ENCODE measurements around the gene LRRTM2. TPM values are rescaled to one million over a fixed set of nuclear protein-coding genes. Genes with fewer than 3 reads are reported as not detected.

LRRTM2 gene
- polyA plus RNA-seq, 4 donors: 0.19 to 1.4 TPM; not detected in 2

GRCh38 chr5:138831703-138832102 is 43.4 kb downstream of the LRRTM2 start:
- DNase-seq (no peak), FAIRE-seq (no peak)
- Histone ChIP-seq H3K36me3 (ENCODE audit: control insufficient read depth in 3 of 3, insufficient read depth in 2 of 3, low read depth in 1 of 3, low read length in 3 of 3) (peaks cover 0 to 17% (median 15%) of the 10 kb centered on the region in 3 donors), H3K4me1 (ENCODE audit: control insufficient read depth in 3 of 3, insufficient read depth in 2 of 3, low read depth in 1 of 3, low read length in 2 of 3) (no peaks in the 10 kb centered on the region), H3K27ac (ENCODE audit: low read depth in 1 of 3, low read length in 2 of 3) (no peak overlapping the region), H3K9me3 (ENCODE audit: control insufficient read depth in 2 of 2, insufficient read depth in 1 of 2, low read depth in 1 of 2, low read length in 1 of 2) (peaks cover 0 to 3% of the 10 kb centered on the region in 2 donors), H3K4me3 (ENCODE audit: low read depth in 1 of 3, low read length in 3 of 3) (no peak overlapping the region), H3K27me3 (ENCODE audit: control insufficient read depth in 3 of 3, insufficient read depth in 3 of 3, low read length in 3 of 3) (no peaks in the 10 kb centered on the region)

- FAIRE-seq: no peak
- Histone ChIP-seq H3K36me3 (ENCODE audit: control insufficient read depth in 3 of 3, insufficient read depth in 2 of 3, low read depth in 1 of 3, low read length in 3 of 3) (peaks cover 0 to 21% (median 16%) of the 10 kb centered on the region in 3 donors), H3K27ac (ENCODE audit: low read depth in 1 of 3, low read length in 2 of 3) (no peak overlapping the region), H3K4me3 (ENCODE audit: low read depth in 1 of 3, low read length in 3 of 3) (no peak overlapping the region), H3K27me3 (ENCODE audit: control insufficient read depth in 3 of 3, insufficient read depth in 3 of 3, low read length in 3 of 3) (no peaks in the 10 kb centered on the region), H3K9me3 (ENCODE audit: control insufficient read depth in 2 of 2, insufficient read depth in 1 of 2, low read depth in 1 of 2, low read length in 1 of 2) (no peaks in the 10 kb centered on the region), H3K4me1 (ENCODE audit: control insufficient read depth in 3 of 3, insufficient read depth in 2 of 3, low read depth in 1 of 3, low read length in 2 of 3) (no peaks in the 10 kb centered on the region)
- WGBS, 3 donors: 94 to 95% (median 95%) methylated on average over 3 of the region's 3 CpGs
- DNase-seq: no peak
Observed at GRCh38 chr5:138829341-138829740, 45.8 kb downstream of the LRRTM2 start.

- 74 to 84% (median 82%) methylated on average over 4 of the region's 4 CpGs for WGBS, 3 donors
- no peaks in the 10 kb centered on the region for H3K4me1 ChIP-seq (ENCODE audit: control insufficient read depth in 3 of 3, insufficient read depth in 2 of 3, low read depth in 1 of 3, low read length in 2 of 3)
- H3K36me3 ChIP-seq (ENCODE audit: control insufficient read depth in 3 of 3, insufficient read depth in 2 of 3, low read depth in 1 of 3, low read length in 3 of 3): peaks cover 0 to 21% (median 17%) of the 10 kb centered on the region in 3 donors
- H3K27me3 ChIP-seq (ENCODE audit: control insufficient read depth in 3 of 3, insufficient read depth in 3 of 3, low read length in 3 of 3): no peaks in the 10 kb centered on the region
- FAIRE-seq (no peak), DNase-seq (no peak)
- no peak overlapping the region for H3K4me3 ChIP-seq (ENCODE audit: low read depth in 1 of 3, low read length in 3 of 3)
- no peaks in the 10 kb centered on the region for H3K9me3 ChIP-seq (ENCODE audit: control insufficient read depth in 2 of 2, insufficient read depth in 1 of 2, low read depth in 1 of 2, low read length in 1 of 2)
- H3K27ac ChIP-seq (ENCODE audit: low read depth in 1 of 3, low read length in 2 of 3): no peak overlapping the region
Observed at GRCh38 chr5:138828556-138828955, 46.6 kb downstream of the LRRTM2 start.

GRCh38 chr5:138824924-138825863 is 49.9 kb downstream of the LRRTM2 start:
- Histone ChIP-seq H3K36me3 (ENCODE audit: control insufficient read depth in 3 of 3, insufficient read depth in 2 of 3, low read depth in 1 of 3, low read length in 3 of 3) (peaks cover 0 to 22% (median 21%) of the 10 kb centered on the region in 3 donors), H3K4me3 (ENCODE audit: low read depth in 1 of 3, low read length in 3 of 3) (no peak overlapping the region), H3K27ac (ENCODE audit: low read depth in 1 of 3, low read length in 2 of 3) (no peak overlapping the region), H3K4me1 (ENCODE audit: control insufficient read depth in 3 of 3, insufficient read depth in 2 of 3, low read depth in 1 of 3, low read length in 2 of 3) (no peaks in the 10 kb centered on the region), H3K9me3 (ENCODE audit: control insufficient read depth in 2 of 2, insufficient read depth in 1 of 2, low read depth in 1 of 2, low read length in 1 of 2) (no peaks in the 10 kb centered on the region), H3K27me3 (ENCODE audit: control insufficient read depth in 3 of 3, insufficient read depth in 3 of 3, low read length in 3 of 3) (no peaks in the 10 kb centered on the region)
- 58 to 65% (median 63%) methylated on average over 5 of the region's 5 CpGs for WGBS, 3 donors
- DNase-seq (no peak), FAIRE-seq (no peak)

- no peaks in the 10 kb centered on the region for H3K27me3 ChIP-seq (ENCODE audit: control insufficient read depth in 3 of 3, insufficient read depth in 3 of 3, low read length in 3 of 3)
- H3K4me3 ChIP-seq (ENCODE audit: low read depth in 1 of 3, low read length in 3 of 3): no peak overlapping the region
- H3K36me3 ChIP-seq (ENCODE audit: control insufficient read depth in 3 of 3, insufficient read depth in 2 of 3, low read depth in 1 of 3, low read length in 3 of 3): peaks cover 0 to 27% (median 24%) of the 10 kb centered on the region in 3 donors
- FAIRE-seq (no peak), DNase-seq (no peak)
- WGBS, 3 donors: 75 to 86% (median 80%) methylated on average over 7 of the region's 7 CpGs
- H3K27ac ChIP-seq (ENCODE audit: low read depth in 1 of 3, low read length in 2 of 3): no peak overlapping the region
- H3K9me3 ChIP-seq (ENCODE audit: control insufficient read depth in 2 of 2, insufficient read depth in 1 of 2, low read depth in 1 of 2, low read length in 1 of 2): no peaks in the 10 kb centered on the region
- no peaks in the 10 kb centered on the region for H3K4me1 ChIP-seq (ENCODE audit: control insufficient read depth in 3 of 3, insufficient read depth in 2 of 3, low read depth in 1 of 3, low read length in 2 of 3)
Observed at GRCh38 chr5:138824516-138824915, 50.6 kb downstream of the LRRTM2 start.

- DNase-seq (no peak), FAIRE-seq (no peak)
- Histone ChIP-seq H3K36me3 (ENCODE audit: control insufficient read depth in 3 of 3, insufficient read depth in 2 of 3, low read depth in 1 of 3, low read length in 3 of 3) (peaks cover 0 to 34% (median 21%) of the 10 kb centered on the region in 3 donors), H3K4me1 (ENCODE audit: control insufficient read depth in 3 of 3, insufficient read depth in 2 of 3, low read depth in 1 of 3, low read length in 2 of 3) (no peaks in the 10 kb centered on the region), H3K27me3 (ENCODE audit: control insufficient read depth in 3 of 3, insufficient read depth in 3 of 3, low read length in 3 of 3) (no peaks in the 10 kb centered on the region), H3K4me3 (ENCODE audit: low read depth in 1 of 3, low read length in 3 of 3) (no peak overlapping the region), H3K9me3 (ENCODE audit: control insufficient read depth in 2 of 2, insufficient read depth in 1 of 2, low read depth in 1 of 2, low read length in 1 of 2) (no peaks in the 10 kb centered on the region), H3K27ac (ENCODE audit: low read depth in 1 of 3, low read length in 2 of 3) (no peak overlapping the region)
- WGBS, 3 donors: 78 to 82% (median 81%) methylated on average over 3 of the region's 3 CpGs
Observed at GRCh38 chr5:138820695-138821094, 54.4 kb downstream of the LRRTM2 start.

GRCh38 chr5:138819081-138819480 is 56.1 kb downstream of the LRRTM2 start:
- peaks cover 0 to 38% (median 22%) of the 10 kb centered on the region in 3 donors for H3K36me3 ChIP-seq (ENCODE audit: control insufficient read depth in 3 of 3, insufficient read depth in 2 of 3, low read depth in 1 of 3, low read length in 3 of 3)
- FAIRE-seq: no peak
- WGBS, 3 donors: 77 to 98% (median 94%) methylated on average over 4 of the region's 4 CpGs

More at GRCh38 chr5:138819081-138819480, 56.1 kb downstream of the LRRTM2 start:
- H3K4me1 ChIP-seq (ENCODE audit: control insufficient read depth in 3 of 3, insufficient read depth in 2 of 3, low read depth in 1 of 3, low read length in 2 of 3): no peaks in the 10 kb centered on the region
- H3K27ac ChIP-seq (ENCODE audit: low read depth in 1 of 3, low read length in 2 of 3): no peak overlapping the region
- H3K9me3 ChIP-seq (ENCODE audit: control insufficient read depth in 2 of 2, insufficient read depth in 1 of 2, low read depth in 1 of 2, low read length in 1 of 2): no peaks in the 10 kb centered on the region
- no peaks in the 10 kb centered on the region for H3K27me3 ChIP-seq (ENCODE audit: control insufficient read depth in 3 of 3, insufficient read depth in 3 of 3, low read length in 3 of 3)
- DNase-seq: no peak
- H3K4me3 ChIP-seq (ENCODE audit: low read depth in 1 of 3, low read length in 3 of 3): no peak overlapping the region
